ENCODE measurements around the gene KIAA0586.

DNA sequence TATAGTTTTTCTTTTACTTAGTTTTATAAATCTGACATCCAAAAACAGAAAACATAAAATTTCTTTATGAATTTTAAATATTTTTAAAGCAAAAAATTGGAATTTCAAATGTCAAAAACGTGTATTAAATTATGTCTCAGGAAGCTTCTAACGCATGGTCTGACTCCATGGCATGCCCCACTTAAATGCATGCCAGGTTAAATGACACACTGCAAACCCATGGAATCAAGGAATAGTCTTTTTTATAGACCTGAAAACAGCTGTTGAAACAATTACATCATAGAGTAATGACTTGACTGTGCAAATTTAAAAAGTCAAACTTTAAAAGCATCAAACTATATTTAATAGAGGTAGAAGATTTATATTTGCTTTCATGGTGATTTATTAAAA is 114.1 kb downstream of the KIAA0586 start:
- TF ChIP-seq, protein P1, sequence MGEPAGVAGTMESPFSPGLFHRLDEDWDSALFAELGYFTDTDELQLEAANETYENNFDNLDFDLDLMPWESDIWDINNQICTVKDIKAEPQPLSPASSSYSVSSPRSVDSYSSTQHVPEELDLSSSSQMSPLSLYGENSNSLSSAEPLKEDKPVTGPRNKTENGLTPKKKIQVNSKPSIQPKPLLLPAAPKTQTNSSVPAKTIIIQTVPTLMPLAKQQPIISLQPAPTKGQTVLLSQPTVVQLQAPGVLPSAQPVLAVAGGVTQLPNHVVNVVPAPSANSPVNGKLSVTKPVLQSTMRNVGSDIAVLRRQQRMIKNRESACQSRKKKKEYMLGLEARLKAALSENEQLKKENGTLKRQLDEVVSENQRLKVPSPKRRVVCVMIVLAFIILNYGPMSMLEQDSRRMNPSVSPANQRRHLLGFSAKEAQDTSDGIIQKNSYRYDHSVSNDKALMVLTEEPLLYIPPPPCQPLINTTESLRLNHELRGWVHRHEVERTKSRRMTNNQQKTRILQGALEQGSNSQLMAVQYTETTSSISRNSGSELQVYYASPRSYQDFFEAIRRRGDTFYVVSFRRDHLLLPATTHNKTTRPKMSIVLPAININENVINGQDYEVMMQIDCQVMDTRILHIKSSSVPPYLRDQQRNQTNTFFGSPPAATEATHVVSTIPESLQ (CRISPR knock-in tag; IDR thresholded peaks at IDR 0.05) = no peak
- TF ChIP-seq, protein P2, sequence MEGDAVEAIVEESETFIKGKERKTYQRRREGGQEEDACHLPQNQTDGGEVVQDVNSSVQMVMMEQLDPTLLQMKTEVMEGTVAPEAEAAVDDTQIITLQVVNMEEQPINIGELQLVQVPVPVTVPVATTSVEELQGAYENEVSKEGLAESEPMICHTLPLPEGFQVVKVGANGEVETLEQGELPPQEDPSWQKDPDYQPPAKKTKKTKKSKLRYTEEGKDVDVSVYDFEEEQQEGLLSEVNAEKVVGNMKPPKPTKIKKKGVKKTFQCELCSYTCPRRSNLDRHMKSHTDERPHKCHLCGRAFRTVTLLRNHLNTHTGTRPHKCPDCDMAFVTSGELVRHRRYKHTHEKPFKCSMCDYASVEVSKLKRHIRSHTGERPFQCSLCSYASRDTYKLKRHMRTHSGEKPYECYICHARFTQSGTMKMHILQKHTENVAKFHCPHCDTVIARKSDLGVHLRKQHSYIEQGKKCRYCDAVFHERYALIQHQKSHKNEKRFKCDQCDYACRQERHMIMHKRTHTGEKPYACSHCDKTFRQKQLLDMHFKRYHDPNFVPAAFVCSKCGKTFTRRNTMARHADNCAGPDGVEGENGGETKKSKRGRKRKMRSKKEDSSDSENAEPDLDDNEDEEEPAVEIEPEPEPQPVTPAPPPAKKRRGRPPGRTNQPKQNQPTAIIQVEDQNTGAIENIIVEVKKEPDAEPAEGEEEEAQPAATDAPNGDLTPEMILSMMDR (IDR thresholded peaks at IDR 0.05) = no peak
